Activated naive CD4-positive, alpha-beta T cell treated with anti-CD3 and anti-CD28 coated beads for 36 hours (primary cell): ENCODE measurements around the gene STX10. TPM values are rescaled to one million over a fixed set of nuclear protein-coding genes. Genes with fewer than 3 reads are reported as not detected.
"Not testable (repeated sequence)": the region's sequence is repeated elsewhere in the genome, so short reads cannot be mapped to it uniquely, and the experiment has no call there.

Experiments used
- CTCF ChIA-PET: fragments of 350-600 bp; sonication (Branson Sonifier 250); formaldehyde crosslinking; loops from one replicate; lab custom pipeline; 2021; ENCODE audit warnings: antibody characterized with exemption; lab: Charles Lee
- DNase-seq: peaks from one replicate; pipeline ENCODE4 v3.0.0-alpha.2; 2020
- H3K27ac Mint-ChIP-seq: one replicate; pipeline ENCODE4 v1.8.0; 2021; ENCODE audit warnings: mild to moderate bottlenecking, mixed read lengths
- H3K27me3 Mint-ChIP-seq: one replicate; pipeline ENCODE4 v1.8.0; 2021; ENCODE audit warnings: low read depth, mixed read lengths
- H3K36me3 Mint-ChIP-seq: one replicate; pipeline ENCODE4 v1.8.0; 2021; ENCODE audit warnings: low read depth, mixed read lengths
- H3K4me1 Mint-ChIP-seq: one replicate; pipeline ENCODE4 v1.8.0; 2021; ENCODE audit warnings: low read depth, mixed read lengths
- H3K4me3 Mint-ChIP-seq: one replicate; pipeline ENCODE4 v1.8.0; 2021; ENCODE audit warnings: mild to moderate bottlenecking, moderate library complexity, mixed read lengths
- H3K9me3 Mint-ChIP-seq: one replicate; pipeline ENCODE4 v1.8.0; 2021; ENCODE audit warnings: mixed read lengths
- intact Hi-C: fragments of 100-400 bp; cut with micrococcal nuclease; formaldehyde crosslinking; loops from one replicate; pipeline ENCODE4 v1.15.1; 2023
- total RNA-seq, 2 experiments: library from RNA; stranded (reverse); gene quantifications; one replicate each; pipeline ENCODE4 v1.2.3, GENCODE V29; 2021

STX10 gene
- total RNA-seq, 2 experiments from 2014 or later: 48.3 to 48.9 TPM

- H3K9me3 Mint-ChIP-seq, intact Hi-C loops, CTCF ChIA-PET, H3K36me3 Mint-ChIP-seq, H3K27ac Mint-ChIP-seq, H3K27me3 Mint-ChIP-seq, H3K4me3 Mint-ChIP-seq, DNase-seq: not testable (repeated sequence)
- H3K4me1 Mint-ChIP-seq: peaks cover 33% of the 10 kb centered on the region
These were observed 28.1 kb upstream of the STX10 start for GRCh38 chr19:13178291-13178690.

GRCh38 chr19:13177584-13177983 lies 27.4 kb upstream of the STX10 start:
- H3K36me3 Mint-ChIP-seq, H3K4me3 Mint-ChIP-seq, H3K27ac Mint-ChIP-seq, DNase-seq, H3K27me3 Mint-ChIP-seq, intact Hi-C loops, CTCF ChIA-PET, H3K9me3 Mint-ChIP-seq: not testable (repeated sequence)
- H3K4me1 Mint-ChIP-seq: peaks cover 40% of the 10 kb centered on the region

GRCh38 chr19:13176345-13176744 lies 26.2 kb upstream of the STX10 start:
- H3K36me3 Mint-ChIP-seq: peaks cover 2% of the 10 kb centered on the region
- no peaks in the 10 kb centered on the region for H3K9me3 Mint-ChIP-seq

DNA sequence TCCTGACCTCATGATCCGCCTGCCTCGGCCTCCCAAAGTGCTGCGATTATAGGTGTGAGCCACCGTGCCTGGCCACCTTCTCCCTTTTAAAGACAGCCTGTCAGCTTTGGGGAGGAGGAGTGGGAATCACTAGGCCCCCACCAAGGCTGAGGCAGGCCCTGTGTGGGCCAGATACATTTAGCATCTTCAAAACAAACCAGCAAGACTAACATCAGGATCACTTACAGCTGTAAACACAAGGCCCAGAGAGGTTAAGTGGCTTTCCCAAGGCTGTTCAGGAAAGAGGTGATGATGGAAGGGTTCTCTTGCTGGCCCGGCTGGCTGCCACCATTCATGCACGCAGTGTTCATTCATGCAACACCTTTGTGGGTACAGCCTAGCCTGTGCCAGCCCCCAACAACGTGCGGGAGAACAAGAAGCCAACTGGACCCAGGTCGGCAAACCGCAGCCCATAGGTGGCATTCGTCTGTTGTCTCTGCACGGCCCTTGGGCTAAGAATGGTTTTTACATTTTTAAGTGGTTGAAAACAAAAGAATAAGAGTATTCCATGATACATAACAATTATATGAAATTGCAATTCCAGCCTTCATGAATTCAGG lies 23.1 kb upstream of the STX10 start:
- CTCF ChIA-PET: interaction anchor here (0.7 kb wide), 2 partner anchors 106 to 173 kb away, joined by 3 to 6 read pairs; no protein-coding TSS in a partner anchor
- Mint-ChIP-seq H3K27ac (peak overlapping the region; percentile 99), H3K27me3 (no peaks in the 10 kb centered on the region), H3K4me3 (peak overlapping the region; percentile 90), H3K4me1 (peaks cover 57% of the 10 kb centered on the region), H3K9me3 (no peaks in the 10 kb centered on the region), H3K36me3 (peaks cover 3% of the 10 kb centered on the region)
- no peak for DNase-seq
- intact Hi-C loops: loop anchor here (2.0 kb wide), 1 partner anchor 160 kb away; no protein-coding TSS in a partner anchor

More at GRCh38 chr19:13176345-13176744, 26.2 kb upstream of the STX10 start:
- intact Hi-C loops: no loop called here
- no peak overlapping the region for H3K4me3 Mint-ChIP-seq
- no peak for DNase-seq
- no peaks in the 10 kb centered on the region for H3K27me3 Mint-ChIP-seq
- H3K4me1 Mint-ChIP-seq: peaks cover 45% of the 10 kb centered on the region
- no peak overlapping the region for H3K27ac Mint-ChIP-seq
- CTCF ChIA-PET: interaction anchor here (0.6 to 0.9 kb wide), 3 partner anchors 17 to 1298 kb away, joined by 3 to 5 read pairs (median 3); partner anchors contain the start of gene NACC1

DNA sequence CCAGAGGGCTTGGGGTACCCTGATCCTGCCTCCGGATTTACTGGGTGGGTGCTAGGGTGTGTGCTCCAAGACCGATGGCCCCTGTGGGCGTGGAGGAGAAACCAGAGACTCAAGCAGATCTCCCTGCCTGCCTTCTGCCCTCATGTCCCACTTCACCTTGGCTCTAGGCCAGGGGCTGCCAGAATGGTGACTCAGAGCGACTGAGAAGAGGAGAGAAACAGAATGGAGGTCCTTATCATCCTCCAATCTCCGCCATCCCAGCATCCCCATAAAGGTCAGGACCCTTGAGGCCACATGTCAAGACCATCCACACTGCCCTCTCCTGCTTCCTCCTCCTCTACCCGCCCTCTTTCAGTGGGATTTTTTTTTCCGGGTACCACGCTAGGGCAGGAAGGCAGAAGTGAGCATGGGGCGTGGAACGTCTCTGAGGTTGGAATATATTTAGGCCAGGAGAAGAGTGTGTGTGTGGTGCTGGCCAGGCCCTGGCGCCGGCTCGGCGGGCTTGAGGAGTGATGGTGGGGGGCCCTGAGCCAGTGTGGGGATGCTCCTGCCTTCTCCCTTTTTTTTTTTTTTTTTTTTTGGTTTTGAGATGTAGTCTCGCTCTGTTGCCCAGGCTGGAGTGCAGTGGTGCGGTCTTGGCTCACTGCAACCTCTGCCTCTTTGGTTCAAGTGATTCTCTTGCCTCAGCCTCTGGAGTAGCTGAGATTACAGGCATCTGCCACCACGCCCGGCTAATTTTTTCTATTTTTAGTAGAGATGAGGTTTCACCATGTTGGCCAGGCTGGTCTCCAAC lies 22.4 kb upstream of the STX10 start:
- CTCF ChIA-PET: no interaction called here
- peak; percentile 93 for DNase-seq
- peaks cover 3% of the 10 kb centered on the region for H3K36me3 Mint-ChIP-seq
- intact Hi-C loops: loop anchor here (1.0 to 2.0 kb wide), 2 partner anchors 17 to 160 kb away; no protein-coding TSS in a partner anchor
- peaks cover 60% of the 10 kb centered on the region for H3K4me1 Mint-ChIP-seq
- H3K4me3 Mint-ChIP-seq: peak overlapping the region; percentile 90
- H3K27me3 Mint-ChIP-seq: no peaks in the 10 kb centered on the region
- peak overlapping the region; percentile 99 for H3K27ac Mint-ChIP-seq
- no peaks in the 10 kb centered on the region for H3K9me3 Mint-ChIP-seq

DNA sequence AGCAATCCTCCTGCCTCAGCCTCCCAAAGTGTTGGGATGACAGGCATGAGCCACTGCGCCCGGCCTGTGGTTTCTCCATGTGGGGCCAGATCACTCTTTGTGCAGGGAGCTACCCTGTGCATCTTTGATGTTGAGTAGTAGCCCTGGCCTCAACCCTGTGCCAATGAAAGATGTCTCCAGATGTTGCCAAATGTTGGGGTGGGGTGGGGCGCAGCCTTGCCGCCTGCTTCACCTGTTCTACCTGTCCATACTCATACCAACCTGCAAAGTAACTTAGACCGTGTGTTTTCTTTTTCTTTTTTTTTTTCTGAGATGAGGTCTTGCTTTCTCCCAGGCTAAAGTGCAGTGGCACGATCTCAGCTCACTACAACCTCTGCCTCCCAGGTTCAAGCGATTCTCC lies 21.0 kb upstream of the STX10 start:
- Mint-ChIP-seq H3K36me3 (peaks cover 3% of the 10 kb centered on the region), H3K9me3 (no peaks in the 10 kb centered on the region), H3K4me3 (peak overlapping the region; percentile 47), H3K27ac (peak overlapping the region; percentile 99), H3K27me3 (no peaks in the 10 kb centered on the region), H3K4me1 (peaks cover 73% of the 10 kb centered on the region)
- CTCF ChIA-PET: interaction anchor here (1.2 to 2.3 kb wide), 2 partner anchors 19 to 24 kb away, joined by 3 to 9 read pairs; no protein-coding TSS in a partner anchor
- DNase-seq: no peak
- intact Hi-C loops: no loop called here

- CTCF ChIA-PET: interaction anchor here (0.9 to 2.3 kb wide), 5 partner anchors 9 to 25 kb away, joined by 3 to 9 read pairs (median 5); no protein-coding TSS in a partner anchor
- no peak overlapping the region for H3K4me3 Mint-ChIP-seq
- peaks cover 86% of the 10 kb centered on the region for H3K4me1 Mint-ChIP-seq
- intact Hi-C loops: loop anchor here (5.0 kb wide), 2 partner anchors 563 to 668 kb away; no protein-coding TSS in a partner anchor
- H3K9me3 Mint-ChIP-seq: no peaks in the 10 kb centered on the region
- DNase-seq: no peak
- H3K27me3 Mint-ChIP-seq: no peaks in the 10 kb centered on the region
- peaks cover 3% of the 10 kb centered on the region for H3K36me3 Mint-ChIP-seq
- peak overlapping the region; percentile 73 for H3K27ac Mint-ChIP-seq
These were observed 19.6 kb upstream of the STX10 start for GRCh38 chr19:13169769-13170168.

DNA sequence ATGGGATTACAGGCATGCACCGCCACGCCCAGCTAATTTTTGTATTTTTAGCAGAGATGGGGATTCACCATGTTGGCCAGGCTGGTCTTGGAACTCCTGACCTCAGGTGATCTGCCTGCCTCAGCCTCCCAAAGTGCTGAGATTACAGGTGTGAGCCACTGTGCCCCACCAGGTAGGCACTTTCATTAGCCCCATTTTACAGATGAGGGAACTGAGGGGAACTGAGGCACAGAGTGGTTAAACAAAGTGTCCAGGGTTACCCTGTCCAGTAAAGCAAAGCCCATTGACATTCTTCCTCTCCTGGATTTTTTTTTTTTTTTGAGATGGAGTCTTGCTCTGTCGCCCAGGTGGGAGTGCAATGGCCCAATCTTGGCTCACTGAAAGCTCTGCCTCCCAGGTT lies 16.0 kb upstream of the STX10 start:
- H3K4me3 Mint-ChIP-seq, H3K36me3 Mint-ChIP-seq, H3K9me3 Mint-ChIP-seq, CTCF ChIA-PET, DNase-seq, H3K27me3 Mint-ChIP-seq: not testable (repeated sequence)
- Mint-ChIP-seq H3K4me1 (peaks cover 74% of the 10 kb centered on the region), H3K27ac (peak overlapping the region; percentile 97)
- intact Hi-C loops: loop anchor here (2.0 to 5.0 kb wide), 3 partner anchors 15 to 671 kb away; partner anchors contain the start of genes IER2 and STX10

DNA sequence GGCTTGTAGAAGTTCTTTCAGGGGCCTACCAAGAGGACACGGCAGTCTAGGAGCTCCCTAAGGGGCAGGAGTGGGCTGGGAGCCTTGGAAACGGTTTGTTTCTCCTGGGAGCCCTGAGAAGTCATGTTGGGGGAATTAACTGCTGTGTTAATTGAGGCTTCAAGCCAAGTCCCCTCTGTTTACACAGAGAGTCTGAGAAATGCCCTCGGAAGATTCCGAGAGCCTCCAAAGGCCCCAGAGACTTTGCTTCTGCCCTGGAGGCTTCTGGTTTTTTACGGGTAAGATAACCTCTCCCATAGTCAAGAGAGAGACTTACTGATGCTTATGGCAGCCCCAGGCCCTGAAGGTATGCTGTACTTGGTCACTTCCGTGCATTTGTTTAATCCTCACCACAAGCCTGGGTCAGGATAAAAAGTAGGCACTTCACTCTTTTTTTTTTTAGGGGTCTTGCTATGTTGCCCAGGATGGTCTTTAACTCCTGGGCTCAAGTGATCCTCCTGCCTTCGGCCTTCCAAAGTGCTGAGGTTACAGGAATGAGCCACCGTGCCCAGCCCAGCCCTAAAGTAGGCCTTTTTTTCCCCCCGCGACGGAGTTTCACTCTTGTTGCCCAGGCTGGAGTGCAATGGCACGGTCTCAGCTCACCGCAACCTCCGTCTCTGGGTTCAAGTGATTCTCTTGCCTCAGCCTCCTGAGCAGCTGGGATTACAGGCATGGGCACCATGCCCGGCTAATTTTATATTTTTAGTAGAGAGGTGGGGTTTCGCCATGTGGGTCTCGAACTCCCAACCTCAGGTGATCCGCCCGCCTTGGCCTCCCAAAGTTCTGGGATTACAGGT lies 15.2 kb upstream of the STX10 start:
- CTCF ChIA-PET: interaction anchor here (1.0 to 3.3 kb wide), 3 partner anchors 10 to 30 kb away, joined by 3 to 14 read pairs (median 3); no protein-coding TSS in a partner anchor
- H3K9me3 Mint-ChIP-seq: no peaks in the 10 kb centered on the region
- H3K4me1 Mint-ChIP-seq: peaks cover 73% of the 10 kb centered on the region
- intact Hi-C loops: loop anchor here (5.0 kb wide), 2 partner anchors 567 to 672 kb away; no protein-coding TSS in a partner anchor
- H3K4me3 Mint-ChIP-seq: no peak overlapping the region
- no peaks in the 10 kb centered on the region for H3K27me3 Mint-ChIP-seq
- DNase-seq: no peak
- H3K36me3 Mint-ChIP-seq: no peaks in the 10 kb centered on the region
- peak overlapping the region; percentile 97 for H3K27ac Mint-ChIP-seq

GRCh38 chr19:13164343-13165161 lies 14.4 kb upstream of the STX10 start:
- Mint-ChIP-seq H3K4me3 (peak overlapping the region; percentile 79), H3K27ac (peak overlapping the region; percentile 97), H3K36me3 (no peaks in the 10 kb centered on the region), H3K27me3 (no peaks in the 10 kb centered on the region), H3K4me1 (peaks cover 70% of the 10 kb centered on the region), H3K9me3 (no peaks in the 10 kb centered on the region)
- intact Hi-C loops: loop anchor here (5.0 kb wide), 2 partner anchors 568 to 673 kb away; no protein-coding TSS in a partner anchor
- DNase-seq: peak; percentile 81
- CTCF ChIA-PET: interaction anchor here (1.0 to 3.3 kb wide), 4 partner anchors 9 to 31 kb away, joined by 3 to 14 read pairs (median 5); no protein-coding TSS in a partner anchor
